ENCODE results near the gene GRB10.

DNA sequence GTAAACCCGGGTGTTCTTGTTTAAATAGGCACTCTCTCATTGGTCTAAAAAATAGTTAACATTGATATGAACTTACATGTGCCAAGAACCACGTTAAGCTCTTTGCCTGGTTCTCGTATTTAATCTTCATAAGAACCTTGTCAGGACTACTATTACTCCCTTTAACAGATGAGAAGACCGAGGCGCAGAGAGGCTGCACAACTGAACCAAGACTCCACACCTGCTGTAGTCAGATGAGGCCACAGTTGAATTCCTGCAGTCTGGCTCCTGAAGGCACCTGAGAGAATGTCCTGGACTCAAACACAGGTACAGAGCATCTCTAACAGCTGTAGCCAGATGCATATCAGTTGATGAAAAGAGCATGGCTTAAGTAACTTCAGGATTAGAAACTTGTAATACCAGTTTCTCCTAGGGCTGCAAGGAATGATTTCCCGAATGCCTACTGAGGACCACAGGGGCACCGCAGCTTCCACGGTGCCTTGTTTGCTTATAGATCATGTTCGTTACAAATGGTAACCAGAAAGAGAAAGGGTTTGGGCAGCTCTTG, 227.0 kb downstream of the GRB10 start:
- TF ChIP-seq POLR2A (IDR thresholded peaks at IDR 0.05; ENCODE audit: low read depth, low read length): no peak
- no peak for TF ChIP-seq TAF1 (IDR thresholded peaks at IDR 0.05; ENCODE audit: borderline replicate concordance, low read depth, low read length)
- TF ChIP-seq POLR2AphosphoS5 (IDR thresholded peaks at IDR 0.05; ENCODE audit: low read depth, low read length): no peak

All from GM12892 (cell line).